ENCODE measurements around the gene DYRK3. TPM values are rescaled to one million over a fixed set of nuclear protein-coding genes. Genes with fewer than 3 reads are reported as not detected.

The DYRK3 gene
- total and polyA plus RNA-seq, 8 donors: 2.3 to 7.0 (median 3.8) TPM

- WGBS, 2 donors: 81 to 84% methylated on average over 11 of the region's 11 CpGs
- no peaks in the 10 kb centered on the region for H3K36me3 ChIP-seq
- peaks cover 15 to 22% (median 21%) of the 10 kb centered on the region in 3 donors for H3K4me1 ChIP-seq
- H3K4me3 ChIP-seq: no peak overlapping the region
- intact Hi-C loops (cut with DNase I): loop anchor here in 1 of 3 donors (10.0 kb wide), 1 partner anchor 176 kb away; no protein-coding TSS in a partner anchor
- no peak for TF ChIP-seq CTCF (IDR thresholded peaks at IDR 0.05)
- no peaks in the 10 kb centered on the region for H3K27me3 ChIP-seq
- H3K27ac ChIP-seq: no peak overlapping the region
- DNase-seq: no peak
- no peak for FAIRE-seq
- ATAC-seq: no peak
- no peaks in the 10 kb centered on the region for H3K9me3 ChIP-seq
These were observed 26.0 kb downstream of the DYRK3 start for GRCh38 chr1:206661161-206661820.

GRCh38 chr1:206662396-206663092 lies 27.2 kb downstream of the DYRK3 start:
- intact Hi-C loops (cut with DNase I): loop anchor here in 1 of 3 donors (10.0 kb wide), 1 partner anchor 178 kb away; no protein-coding TSS in a partner anchor
- no peaks in the 10 kb centered on the region for H3K9me3 ChIP-seq
- DNase-seq: no peak
- 56 to 59% methylated on average over 3 of the region's 3 CpGs for WGBS, 2 donors
- ATAC-seq: peak in 1 of 4 donors; percentile 36
- no peaks in the 10 kb centered on the region for H3K36me3 ChIP-seq
- H3K27ac ChIP-seq: peak overlapping the region in 1 of 4 donors; percentile 42
- peaks cover 15 to 22% (median 21%) of the 10 kb centered on the region in 3 donors for H3K4me1 ChIP-seq
- no peaks in the 10 kb centered on the region for H3K27me3 ChIP-seq
- no peak overlapping the region for H3K4me3 ChIP-seq
- no peak for TF ChIP-seq CTCF (IDR thresholded peaks at IDR 0.05)
- FAIRE-seq: no peak

GRCh38 chr1:206663362-206663761 lies 28.0 kb downstream of the DYRK3 start:
- H3K4me1 ChIP-seq: peaks cover 15 to 22% (median 21%) of the 10 kb centered on the region in 3 donors
- TF ChIP-seq CTCF (IDR thresholded peaks at IDR 0.05): no peak
- ATAC-seq (no peak), DNase-seq (no peak), FAIRE-seq (no peak)
- no peak overlapping the region for H3K4me3 ChIP-seq
- no peaks in the 10 kb centered on the region for H3K36me3 ChIP-seq
- no peaks in the 10 kb centered on the region for H3K27me3 ChIP-seq
- WGBS, 2 donors: 73 to 78% methylated on average over 5 of the region's 5 CpGs
- intact Hi-C loops (cut with DNase I): loop anchor here in 1 of 3 donors (10.0 kb wide), 1 partner anchor 179 kb away; no protein-coding TSS in a partner anchor
- H3K9me3 ChIP-seq: no peaks in the 10 kb centered on the region
- H3K27ac ChIP-seq: no peak overlapping the region

GRCh38 chr1:206663832-206664652 lies 28.7 kb downstream of the DYRK3 start:
- H3K9me3 ChIP-seq: no peaks in the 10 kb centered on the region
- H3K4me3 ChIP-seq: peak overlapping the region in 1 of 4 donors; percentile 27
- intact Hi-C loops (cut with DNase I): loop anchor here in 1 of 3 donors (10.0 kb wide), 1 partner anchor 179 kb away; no protein-coding TSS in a partner anchor
- peaks cover 11 to 18% (median 15%) of the 10 kb centered on the region in 3 donors for H3K4me1 ChIP-seq
- peak; percentile 74 to 86 (median 80) for TF ChIP-seq CTCF (IDR thresholded peaks at IDR 0.05)
- no peaks in the 10 kb centered on the region for H3K36me3 ChIP-seq
- H3K27ac ChIP-seq: no peak overlapping the region
- peak; percentile 42 to 74 (median 66) for DNase-seq
- 20 to 22% methylated on average over 20 of the region's 20 CpGs for WGBS, 2 donors
- H3K27me3 ChIP-seq: no peaks in the 10 kb centered on the region
- peak; percentile 57 to 81 (median 70) for ATAC-seq
- no peak for FAIRE-seq

All from pancreas (tissue), 10 donors.